HG02852 (cell line): Measurements from ENCODE around the gene ARID1B.

ENCODE experiments used
- ATAC-seq: cut with Tn5 transposase; IDR thresholded peaks from one replicate; pipeline ENCODE4 v1.9.1; 2021; ENCODE audit warnings: mild to moderate bottlenecking, moderate library complexity; ENCODE audit not compliant: unreplicated experiment

The ARID1B gene

DNA sequence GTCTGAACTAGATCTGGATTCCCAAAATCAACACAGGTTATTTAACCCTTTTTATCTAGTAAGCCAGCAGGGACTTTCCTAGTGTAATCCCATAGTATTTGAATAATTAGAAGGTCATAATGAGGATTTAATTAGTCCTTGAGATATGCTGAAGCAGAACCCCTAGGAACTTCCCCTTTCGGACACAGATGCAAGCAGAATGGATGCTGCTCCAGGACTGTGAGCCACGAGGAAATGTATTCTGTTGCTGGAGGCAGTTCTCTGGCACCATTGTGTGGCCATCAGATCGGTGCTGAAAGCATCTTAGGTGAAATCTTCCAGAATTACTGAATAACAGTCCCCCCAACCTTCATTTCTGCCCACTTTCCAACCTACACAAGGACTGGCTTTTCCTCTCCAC is 339.2 kb downstream of the ARID1B start:
- no peak for ATAC-seq

DNA sequence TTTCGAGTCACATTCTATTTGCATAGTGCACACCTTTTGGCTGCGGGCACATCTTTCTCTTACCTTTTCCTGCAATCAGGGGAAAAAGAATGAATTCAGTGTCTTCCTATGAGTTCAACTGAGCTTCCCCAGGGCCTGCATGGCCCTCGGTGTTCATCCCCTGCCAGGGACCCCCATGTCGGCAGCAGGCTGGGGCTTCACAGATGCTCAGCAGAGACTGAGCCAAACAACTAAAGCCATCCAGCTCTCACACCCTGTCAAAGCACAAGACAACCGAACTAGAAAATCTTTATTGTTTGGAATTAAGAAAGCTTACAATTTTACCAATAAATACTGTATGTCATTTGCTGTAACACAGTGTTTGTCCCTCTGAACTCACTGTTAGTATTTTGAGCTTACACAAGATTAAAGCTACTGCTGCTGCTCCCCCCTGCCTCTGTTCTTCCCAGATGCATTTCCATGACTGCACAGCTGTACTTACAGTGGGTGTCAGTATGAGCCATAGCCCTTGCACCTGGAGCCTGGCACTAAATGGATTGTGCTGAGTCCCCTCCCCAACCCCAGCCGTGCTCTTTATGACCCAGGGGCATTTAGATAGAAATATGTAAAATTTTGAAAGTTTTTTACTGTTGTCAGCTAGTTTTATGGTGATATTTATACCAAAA is 340.4 kb downstream of the ARID1B start:
- no peak for ATAC-seq

DNA sequence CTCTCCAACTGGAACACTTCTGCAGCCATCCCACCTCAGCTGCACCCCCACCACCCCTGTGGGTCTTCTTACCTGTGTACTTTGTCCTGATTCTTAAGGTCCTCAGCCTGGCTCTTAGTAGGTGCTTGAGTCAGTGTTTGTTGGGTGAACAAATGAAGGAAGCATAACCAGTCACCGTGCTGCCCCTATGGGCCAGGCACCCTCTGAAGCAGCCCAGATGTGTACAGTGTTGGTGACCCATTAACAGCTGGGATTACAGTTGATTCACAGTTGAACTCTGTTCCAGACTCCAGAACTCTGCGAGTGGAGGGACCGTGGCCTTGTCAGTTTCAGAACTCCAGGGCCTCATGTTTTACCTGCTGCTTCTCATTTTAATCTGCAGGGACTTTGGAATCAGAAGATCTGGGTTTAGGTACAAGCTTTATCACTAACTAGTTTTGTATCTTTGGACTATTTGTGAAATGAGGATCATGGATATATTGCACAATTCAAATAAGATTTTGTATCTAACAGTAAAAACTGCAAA is 342.4 kb downstream of the ARID1B start:
- no peak for ATAC-seq

DNA sequence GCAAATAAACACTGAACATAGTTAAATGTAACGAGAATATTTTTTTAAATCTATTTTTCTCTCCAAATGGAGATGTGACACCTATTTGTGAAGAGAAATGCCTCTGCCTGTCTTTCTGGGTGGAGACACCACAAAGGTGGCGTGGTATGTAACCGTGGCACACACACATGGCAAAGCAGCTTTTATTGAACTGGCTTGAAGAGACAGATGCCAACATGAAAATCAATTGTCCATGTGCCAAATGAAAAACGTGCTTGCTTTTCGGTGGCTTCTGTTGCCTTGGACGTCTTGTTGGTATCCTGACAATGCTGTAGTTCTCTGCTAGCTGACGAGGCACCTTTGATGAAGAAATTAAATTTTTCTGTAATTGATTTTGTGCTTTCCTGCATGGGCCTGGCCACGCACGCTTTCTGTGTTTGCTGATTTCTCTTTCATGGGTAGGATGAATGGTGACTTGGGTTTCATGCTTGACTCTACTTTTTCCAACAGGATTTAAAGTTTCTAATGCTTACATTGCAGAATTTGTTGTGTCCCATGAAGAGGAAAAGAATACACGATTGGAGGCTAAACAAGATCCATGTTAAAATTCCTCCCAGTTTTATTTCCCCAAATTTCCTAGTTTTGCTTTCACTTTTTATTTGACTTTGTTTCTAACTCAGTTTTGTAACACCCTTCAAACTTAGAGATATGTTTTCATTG is 343.5 kb downstream of the ARID1B start:
- ATAC-seq, result no peak

DNA sequence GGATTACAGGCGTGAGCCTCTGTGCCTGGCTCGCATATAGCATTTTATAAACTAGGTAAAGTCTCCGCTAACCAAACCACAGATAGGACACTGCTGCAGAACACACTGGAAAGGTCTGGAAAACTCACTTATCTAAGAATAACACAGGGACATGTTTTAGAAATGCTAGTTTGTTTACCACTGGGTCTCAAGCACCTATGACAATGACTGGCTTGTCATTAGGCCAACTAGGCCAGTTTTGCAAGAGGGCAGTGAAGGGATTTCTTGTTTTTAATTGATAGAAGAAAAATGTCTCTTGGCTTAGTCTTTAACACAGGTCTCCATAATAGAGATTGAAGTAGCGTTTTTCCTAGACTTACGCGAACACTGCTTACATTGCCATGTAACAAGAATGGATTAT is 344.7 kb downstream of the ARID1B start:
- ATAC-seq, result no peak

DNA sequence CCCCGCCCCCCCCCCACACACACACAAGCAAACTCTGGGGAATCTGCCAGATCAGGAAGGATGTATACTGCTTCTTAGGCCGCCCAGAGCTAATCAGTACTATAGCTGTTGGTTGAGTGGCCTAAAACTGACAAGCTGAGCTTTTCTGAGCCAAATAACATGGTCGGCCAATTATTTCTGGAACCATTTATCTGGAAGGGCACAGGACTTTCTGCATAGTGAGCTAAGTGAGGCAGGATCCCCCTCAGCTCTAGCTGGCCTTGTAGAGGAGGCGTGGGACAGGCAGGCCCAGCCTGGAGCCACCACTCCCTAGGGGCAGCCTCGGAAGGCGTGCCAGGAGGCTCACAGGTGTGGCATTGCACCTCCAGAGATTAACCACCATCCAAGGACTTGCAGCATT is 346.1 kb downstream of the ARID1B start:
- no peak for ATAC-seq

DNA sequence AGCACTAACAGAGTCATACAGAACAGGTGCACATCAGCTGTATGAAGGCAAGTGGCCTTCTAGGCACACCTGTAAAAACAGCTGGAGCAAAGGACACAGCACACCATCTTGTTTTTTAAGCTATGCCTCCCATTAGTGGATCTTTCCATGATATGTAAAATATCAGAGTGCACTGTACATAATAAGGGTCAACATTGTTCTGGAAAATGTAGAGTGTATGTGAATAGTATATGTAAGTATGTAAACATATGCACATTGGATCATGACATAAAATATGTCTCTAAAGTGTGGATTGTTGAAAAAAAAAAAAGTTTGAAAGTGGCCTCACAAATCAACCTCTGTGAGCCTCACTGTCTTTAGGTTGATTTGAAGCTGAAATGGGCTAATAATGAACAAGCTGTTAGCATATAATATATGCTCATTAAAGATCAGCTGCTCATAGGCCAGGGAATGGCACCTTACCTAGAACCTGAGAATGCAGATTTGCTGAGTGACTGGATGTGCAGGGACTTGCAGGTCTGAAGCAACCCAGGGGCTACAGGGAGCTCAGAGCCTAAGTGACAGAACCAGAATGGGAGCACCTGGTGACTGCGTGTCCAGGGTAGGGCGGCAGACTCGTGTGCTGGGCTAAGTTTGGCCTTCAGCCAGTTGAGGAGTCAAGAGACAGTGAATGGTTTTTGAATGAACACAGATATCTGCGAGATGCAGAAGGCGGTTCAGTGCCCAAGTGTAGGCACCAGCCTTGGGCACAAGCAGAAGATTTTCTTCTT is 347.5 kb downstream of the ARID1B start:
- no peak for ATAC-seq

DNA sequence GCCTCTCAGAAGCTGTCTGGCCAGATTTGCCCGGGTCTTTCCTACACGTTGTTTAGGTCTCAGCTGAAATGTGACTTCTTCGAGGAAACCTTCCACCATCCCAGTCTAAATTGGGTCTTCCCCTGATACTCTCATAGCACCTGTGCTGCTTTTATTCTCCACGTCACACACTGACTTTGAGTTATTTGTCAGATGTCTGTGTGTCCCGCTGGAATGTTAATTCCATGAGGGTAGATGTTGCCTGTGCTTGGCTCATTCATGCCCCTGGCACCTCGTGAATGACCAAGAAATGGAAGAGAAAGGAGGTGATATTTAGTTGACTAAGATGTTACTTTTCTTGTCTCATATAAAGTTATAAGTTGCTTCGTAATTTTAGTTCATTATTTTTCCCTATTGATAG is 348.4 kb downstream of the ARID1B start:
- ATAC-seq, result no peak

DNA sequence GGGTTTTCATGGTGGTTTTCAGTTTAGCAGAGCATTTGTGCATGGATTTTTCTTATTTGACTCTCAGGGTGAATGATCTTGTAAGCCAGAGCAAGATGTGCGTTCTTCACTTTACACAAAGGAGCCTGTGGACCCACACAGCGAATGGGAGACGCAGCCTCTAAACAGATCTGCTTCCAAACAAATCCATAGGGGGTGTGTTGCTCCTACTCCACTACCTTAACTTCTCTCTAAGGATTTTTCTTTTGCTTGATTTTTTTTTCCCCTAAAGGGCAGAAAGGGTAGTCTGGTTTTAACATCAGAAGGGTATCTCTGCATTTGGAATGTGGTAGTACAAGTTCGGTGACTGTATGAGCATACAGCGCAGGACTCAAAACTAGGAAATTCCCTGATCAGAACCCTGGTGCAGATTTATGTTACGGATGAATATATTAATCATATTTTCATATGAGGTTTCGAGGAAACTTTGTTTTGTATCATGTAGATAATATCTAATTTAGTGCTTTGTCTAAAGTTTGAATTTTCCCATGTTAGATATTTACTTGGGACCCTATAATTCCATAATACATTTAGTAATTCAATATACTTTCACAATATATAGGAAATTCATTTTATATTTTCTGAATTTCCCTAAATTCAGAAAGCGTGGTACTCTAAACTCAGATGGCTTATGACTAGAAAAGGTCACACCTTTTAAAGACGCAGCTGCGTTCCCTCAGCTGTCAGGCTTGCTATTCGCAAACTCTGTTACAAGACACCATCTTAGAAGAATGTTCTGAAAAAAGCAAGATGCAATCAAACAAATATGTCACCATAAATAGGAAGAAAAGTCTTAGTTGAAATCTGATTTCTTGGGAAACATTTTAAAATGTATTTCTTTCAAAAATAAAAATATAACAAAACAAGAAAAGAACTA is 349.3 kb downstream of the ARID1B start:
- ATAC-seq, result no peak

DNA sequence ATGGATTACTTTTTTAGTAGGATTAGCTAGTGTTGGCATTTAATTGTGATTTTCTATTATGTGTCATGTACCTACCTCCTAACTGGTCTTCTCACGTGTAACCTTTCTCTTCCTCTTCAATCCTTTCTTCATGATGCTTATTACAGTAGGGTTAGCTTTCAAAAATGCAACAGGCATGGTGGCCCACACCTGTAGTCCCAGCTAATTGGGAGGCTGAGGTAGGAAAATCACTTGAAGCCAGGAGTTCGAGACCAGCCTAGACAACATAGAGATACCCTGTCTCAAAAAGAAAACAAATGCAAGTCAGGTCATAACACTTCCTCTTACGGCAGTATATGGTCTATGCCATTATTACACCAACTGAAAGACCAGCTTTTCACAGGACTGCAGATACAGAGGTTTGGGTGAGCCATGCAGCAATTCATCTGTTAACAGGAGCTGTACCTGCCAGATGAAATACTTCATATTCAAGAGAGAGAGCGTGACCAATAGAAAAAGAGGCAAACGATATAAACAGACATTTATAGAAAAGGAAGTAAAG is 351.1 kb downstream of the ARID1B start:
- ATAC-seq, result no peak

DNA sequence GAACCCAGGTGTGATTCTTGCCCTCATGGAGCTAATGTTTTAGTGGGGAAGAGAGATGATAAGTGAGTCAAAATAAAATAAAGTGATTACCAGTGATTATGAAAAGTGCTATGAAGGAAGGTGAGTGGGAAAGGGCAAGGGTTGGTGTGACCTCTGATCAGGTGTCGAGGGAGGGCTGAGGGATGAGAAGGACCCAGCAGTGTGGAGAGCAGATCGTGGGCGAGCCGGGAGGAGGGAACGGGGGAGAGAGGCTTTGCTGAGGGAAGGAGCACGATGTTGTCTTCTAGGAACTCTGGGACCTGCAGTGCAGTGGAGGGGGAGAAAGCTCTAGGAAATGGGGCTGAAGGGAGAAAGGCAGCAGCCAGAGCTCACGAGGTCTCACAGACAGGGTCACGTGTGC is 354.1 kb downstream of the ARID1B start:
- no peak for ATAC-seq

DNA sequence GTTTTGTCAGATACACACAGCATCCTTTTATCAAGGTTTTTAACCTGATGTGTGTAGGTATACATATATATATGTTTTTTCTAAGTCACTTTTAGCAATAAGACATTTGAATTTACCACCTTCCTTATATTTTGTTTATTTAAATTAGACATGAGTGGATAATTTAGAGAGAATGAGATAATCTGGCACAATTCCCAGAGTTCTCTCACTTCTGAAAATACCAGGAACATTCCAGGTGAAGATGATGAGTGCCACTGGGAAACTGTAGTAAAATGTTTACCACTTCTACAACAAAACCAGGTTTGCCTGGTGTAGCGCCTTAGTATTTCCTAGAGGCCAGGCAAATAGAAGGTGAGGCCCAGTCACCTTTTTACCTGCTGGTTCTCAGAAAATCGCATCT is 356.7 kb downstream of the ARID1B start:
- no peak for ATAC-seq

DNA sequence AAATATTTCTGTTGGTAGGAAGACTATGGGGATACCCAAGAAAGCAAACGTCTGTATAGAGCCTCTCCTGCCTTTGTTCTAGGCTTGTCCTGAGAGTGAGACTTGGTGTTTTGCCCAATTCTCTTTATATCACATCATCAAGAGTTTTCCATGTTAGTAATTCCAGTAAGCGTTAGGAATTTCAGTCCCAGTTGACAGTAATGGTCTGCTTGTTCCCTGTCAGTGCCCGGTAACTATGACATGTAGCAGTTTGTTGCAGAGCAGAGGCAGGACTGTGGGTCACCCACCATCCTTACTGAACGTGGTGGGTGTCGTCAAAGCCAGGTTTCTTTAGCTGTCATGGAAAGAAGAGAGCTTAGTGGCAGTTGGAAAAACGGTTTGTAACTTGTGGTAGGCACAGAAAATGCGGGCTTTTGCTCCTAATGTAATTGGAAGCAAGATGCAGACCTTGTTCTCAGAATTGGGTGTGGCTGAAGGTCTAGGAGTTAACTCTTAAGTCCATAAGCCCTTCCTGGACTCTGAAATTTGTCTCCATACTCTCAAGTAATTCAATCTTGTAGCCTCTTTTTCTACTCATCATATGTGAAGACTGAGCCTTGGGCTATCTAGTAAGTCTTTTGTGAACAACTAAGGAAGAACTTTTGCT is 357.3 kb downstream of the ARID1B start:
- no peak for ATAC-seq

DNA sequence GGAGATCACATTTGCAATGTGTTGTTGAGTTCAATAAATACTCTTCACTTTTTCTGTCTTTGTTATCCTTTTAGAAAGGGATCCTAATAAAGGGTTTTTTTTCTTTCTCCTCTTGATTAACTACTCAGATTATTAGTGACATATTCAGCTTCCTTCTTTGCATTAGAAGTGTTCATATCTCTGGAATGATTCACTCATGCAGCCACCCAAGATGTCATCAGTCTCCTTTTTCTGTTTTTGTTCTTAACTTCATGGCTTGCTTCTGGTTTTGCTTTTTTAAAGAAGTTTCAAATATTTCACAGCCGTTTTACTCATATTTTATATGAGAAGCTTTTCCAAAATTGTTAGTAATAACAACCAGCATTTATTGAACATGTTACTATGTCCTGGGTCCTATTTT is 358.5 kb downstream of the ARID1B start:
- ATAC-seq, result no peak

DNA sequence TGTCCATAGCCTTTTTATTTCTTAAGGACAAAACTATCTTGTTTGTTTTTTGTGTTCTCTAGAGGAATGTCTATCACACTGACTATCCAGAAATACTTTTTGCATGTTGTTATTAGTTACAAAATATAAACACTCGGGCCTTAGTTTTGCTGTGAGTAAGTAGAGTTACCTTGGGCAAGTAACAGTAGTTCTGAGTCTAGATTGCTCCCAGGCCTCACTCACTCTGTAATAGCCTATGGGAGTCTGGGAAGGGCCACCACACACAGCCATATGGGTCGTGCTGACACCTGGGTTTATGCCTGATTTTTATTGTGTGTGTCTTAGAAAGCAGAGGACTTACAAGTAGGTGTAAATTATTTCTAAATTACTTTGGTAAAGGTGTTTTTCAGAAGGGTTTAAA is 360.3 kb downstream of the ARID1B start:
- no peak for ATAC-seq

DNA sequence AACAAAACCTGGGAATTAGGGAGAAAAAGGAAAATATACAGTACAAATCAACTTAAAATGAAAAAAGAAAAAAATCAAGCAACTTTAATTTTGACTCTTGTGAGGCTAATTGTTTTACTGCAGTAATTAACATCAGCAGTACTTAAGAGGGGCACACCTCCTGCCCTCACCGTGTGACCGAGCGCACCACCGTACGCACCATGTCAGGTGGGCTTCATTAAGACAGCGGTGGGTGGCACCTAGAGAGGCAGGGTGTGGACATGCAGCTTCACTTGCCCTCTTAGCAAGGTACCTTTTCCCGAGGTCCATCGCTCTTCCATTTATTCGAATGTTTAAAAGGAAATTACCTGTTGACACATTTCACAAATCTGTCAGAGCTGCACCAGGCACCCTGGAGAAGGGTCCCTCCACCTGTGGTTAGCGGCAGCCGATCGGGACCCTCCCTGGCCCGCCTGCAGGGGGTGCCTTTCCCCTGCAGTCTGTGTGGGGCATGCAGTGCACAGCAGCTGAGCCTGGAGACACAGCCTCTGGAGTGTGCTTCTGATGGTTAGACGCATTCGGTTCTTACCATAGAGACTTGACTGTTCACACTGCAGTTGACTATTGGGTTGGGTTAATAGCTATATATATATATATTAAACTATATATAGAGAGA is 362.0 kb downstream of the ARID1B start:
- ATAC-seq, result no peak

DNA sequence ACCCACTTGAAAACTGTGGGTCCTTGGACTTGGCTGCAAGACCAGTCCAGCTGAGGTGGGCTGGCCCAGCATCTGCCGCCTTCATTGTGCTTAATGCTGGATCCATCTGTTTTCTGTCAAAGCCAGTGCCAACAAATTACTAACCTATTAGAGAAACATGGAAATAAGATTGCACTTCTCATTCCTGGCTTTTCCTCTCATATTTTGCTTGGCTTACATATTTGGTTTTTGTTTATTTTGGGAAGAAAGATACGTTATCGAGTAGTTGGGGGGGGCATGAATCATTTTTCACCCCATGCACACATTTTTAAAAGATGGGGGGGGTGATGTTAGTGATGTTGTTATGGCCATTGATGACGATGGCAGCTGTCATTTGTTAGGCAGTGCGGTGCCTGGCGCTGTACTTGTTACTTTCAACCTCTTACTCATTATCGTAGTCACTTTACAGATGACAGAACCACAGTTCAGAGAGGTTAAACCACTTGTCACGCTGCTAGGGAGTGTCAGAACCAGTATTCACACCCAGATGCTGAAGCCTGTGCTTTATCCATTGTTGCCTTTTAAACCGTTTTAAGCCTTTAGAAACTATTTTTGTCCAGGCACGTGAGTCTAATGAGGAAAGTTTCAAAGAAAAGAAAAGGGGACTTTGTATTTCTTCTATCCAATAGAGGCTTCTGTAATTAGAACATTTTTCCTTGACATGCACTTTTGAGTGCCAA is 366.2 kb downstream of the ARID1B start:
- no peak for ATAC-seq

DNA sequence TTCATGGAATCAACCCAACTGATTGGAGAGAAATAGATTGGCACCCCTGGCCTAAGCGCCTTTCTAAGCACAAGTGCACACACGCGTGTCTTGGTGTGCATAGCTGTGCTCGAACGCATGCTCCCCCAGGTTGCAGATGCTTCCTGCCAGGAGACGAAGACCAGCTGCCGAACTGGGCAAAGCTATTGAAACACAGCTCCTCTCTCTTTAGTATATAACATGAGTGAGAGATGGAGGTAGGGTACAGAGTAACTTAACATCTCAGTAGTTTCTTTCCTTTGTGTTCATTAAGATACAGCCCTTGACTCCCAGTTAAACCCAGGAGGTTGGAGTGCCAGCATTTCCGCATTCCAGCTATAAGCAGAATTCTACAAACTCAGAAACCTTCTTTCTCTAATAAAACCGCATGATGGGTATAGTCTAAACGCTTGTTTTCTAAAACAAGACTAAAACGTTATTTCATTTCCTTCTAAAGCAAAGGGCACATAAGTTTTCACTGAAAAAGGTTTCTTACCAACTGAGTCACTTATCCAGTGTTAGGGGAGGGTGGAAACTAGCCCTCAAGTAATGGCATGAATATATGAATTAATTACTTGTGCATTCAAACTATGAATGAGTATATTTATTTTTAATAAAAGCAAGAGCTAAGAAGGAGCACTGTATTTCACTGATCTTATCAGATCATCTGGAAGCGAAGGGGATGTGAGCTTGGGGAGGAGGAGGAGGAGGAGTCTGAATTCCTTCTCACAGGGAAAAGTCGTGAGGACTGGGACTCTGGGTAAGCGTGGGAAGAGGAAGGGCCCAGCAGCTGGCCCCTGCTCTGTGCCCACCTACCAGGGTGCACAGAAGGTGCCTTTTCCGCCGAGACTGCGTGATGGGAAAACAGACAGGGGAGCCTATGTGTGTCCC is 367.0 kb downstream of the ARID1B start:
- no peak for ATAC-seq
